ENCODE data around the gene KCNJ15.

DNA sequence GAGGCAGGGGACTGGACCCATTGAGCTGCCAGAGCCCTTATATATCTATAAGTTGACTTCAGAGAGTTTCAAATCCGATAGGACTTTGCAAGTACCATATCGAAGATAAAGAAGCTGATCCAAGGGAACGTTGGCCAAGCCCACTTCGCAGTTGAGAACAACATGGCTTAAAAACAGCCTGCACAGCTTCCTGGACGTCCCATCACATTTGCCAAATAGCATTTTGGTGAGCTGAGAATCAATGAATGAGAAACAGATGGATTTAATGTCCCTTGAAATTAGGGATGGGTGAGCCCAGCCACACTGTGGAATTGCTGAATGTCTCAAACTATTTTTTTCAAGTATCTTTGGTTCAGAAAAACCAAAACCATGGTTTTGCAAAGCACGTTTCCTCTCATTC, 64.8 kb downstream of the KCNJ15 start:
- TF ChIP-seq, protein P1, sequence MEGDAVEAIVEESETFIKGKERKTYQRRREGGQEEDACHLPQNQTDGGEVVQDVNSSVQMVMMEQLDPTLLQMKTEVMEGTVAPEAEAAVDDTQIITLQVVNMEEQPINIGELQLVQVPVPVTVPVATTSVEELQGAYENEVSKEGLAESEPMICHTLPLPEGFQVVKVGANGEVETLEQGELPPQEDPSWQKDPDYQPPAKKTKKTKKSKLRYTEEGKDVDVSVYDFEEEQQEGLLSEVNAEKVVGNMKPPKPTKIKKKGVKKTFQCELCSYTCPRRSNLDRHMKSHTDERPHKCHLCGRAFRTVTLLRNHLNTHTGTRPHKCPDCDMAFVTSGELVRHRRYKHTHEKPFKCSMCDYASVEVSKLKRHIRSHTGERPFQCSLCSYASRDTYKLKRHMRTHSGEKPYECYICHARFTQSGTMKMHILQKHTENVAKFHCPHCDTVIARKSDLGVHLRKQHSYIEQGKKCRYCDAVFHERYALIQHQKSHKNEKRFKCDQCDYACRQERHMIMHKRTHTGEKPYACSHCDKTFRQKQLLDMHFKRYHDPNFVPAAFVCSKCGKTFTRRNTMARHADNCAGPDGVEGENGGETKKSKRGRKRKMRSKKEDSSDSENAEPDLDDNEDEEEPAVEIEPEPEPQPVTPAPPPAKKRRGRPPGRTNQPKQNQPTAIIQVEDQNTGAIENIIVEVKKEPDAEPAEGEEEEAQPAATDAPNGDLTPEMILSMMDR (IDR thresholded peaks at IDR 0.05), result no peak
- TF ChIP-seq POLR2A (IDR thresholded peaks at IDR 0.05), result no peak

Measured in body of pancreas (tissue), 4 donors.